VCaP (cell line): ENCODE data around the gene PHEX.

Source experiments
- H3K27ac ChIP-seq: fragments of 450-650 bp; 2 replicates; pipeline ENCODE4 v1.5.1; 2017
- TF ChIP-seq, protein P1 (sequence below): fragments of 450-650 bp; conservative IDR thresholded peaks from 2 replicates; pipeline ENCODE4 v1.5.1; 2017; ENCODE audit warnings: mild to moderate bottlenecking, moderate library complexity

PHEX gene

DNA sequence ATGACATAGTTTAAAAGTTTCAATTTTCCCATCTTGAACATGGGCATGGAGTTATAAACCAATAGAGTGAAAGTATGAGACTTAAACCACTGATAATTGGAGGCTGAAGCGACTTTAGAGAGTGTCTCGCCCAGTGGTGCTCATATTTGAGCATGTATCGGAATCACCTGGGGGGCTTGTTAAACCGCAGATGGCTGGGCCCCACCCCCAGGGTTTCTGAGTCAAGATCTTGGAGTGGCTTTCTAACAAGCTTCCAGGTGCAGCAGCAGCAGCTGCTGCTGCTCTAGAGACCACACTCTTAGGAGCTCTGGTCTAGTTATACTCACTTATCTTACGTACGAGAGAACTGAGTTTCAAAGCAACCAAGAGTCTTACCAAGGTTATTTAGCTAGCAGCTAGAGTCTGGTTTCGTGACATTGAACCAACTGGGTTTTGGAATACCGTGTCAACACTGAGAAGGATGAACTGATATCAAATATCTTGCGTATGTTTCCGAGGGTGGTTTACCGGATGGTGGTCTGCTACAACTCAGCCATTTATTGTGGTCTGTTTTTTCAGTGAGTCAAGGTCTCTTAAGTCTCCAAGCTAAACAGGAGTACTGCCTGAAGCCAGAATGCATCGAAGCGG, 5.9 kb downstream of the PHEX start:
- H3K27ac ChIP-seq = no peak overlapping the region
- TF ChIP-seq, protein P1, sequence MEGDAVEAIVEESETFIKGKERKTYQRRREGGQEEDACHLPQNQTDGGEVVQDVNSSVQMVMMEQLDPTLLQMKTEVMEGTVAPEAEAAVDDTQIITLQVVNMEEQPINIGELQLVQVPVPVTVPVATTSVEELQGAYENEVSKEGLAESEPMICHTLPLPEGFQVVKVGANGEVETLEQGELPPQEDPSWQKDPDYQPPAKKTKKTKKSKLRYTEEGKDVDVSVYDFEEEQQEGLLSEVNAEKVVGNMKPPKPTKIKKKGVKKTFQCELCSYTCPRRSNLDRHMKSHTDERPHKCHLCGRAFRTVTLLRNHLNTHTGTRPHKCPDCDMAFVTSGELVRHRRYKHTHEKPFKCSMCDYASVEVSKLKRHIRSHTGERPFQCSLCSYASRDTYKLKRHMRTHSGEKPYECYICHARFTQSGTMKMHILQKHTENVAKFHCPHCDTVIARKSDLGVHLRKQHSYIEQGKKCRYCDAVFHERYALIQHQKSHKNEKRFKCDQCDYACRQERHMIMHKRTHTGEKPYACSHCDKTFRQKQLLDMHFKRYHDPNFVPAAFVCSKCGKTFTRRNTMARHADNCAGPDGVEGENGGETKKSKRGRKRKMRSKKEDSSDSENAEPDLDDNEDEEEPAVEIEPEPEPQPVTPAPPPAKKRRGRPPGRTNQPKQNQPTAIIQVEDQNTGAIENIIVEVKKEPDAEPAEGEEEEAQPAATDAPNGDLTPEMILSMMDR = no peak

DNA sequence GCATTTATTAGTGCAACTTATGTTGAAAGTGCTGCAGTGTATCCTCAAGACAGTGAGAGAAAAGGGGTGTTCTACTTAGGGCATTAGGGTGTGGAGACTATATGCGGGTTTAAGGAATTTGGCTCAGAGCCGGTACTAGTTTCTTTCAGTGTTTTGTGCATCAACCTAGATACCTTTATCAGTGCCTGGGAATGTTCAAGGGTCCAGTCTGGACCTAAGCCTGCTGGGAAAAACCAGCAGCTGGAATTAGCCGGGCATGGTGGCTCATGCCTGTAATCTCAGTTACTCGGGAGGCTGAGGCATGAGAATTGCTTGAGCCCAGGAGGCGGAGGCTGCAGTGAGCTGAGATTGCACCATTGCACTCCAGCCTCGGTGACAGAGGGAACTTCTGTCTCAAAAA, 7.4 kb downstream of the PHEX start:
- H3K27ac ChIP-seq = no peak overlapping the region
- TF ChIP-seq, protein P1 = no peak

GRCh38 chrX:22040184-22040583, 8.1 kb downstream of the PHEX start:
- H3K27ac ChIP-seq = no peak overlapping the region
- TF ChIP-seq, protein P1 = no peak

GRCh38 chrX:22041907-22042530, 9.9 kb downstream of the PHEX start:
- TF ChIP-seq, protein P1 = no peak
- no peak overlapping the region for H3K27ac ChIP-seq

DNA sequence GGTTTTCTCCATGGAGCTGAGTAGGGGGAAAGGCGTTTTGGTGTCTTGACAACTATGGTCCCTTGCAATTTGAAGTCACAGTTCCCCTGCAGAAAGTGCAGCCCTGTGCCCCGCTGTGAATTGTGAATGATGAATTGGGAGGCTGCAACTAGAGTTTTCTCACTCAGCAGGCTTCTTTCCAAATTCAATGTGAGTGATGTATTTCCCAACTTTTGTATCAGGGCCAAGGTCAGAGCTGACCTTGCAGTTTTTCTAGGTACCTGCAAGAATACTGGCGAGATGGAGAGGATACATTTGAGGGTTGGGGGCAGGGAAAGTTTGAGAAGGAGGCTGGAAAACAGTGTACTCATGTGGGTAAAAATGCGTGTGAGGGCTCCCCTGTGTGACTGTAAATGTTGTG, 11.7 kb downstream of the PHEX start:
- H3K27ac ChIP-seq = no peak overlapping the region
- TF ChIP-seq, protein P1 = no peak

DNA sequence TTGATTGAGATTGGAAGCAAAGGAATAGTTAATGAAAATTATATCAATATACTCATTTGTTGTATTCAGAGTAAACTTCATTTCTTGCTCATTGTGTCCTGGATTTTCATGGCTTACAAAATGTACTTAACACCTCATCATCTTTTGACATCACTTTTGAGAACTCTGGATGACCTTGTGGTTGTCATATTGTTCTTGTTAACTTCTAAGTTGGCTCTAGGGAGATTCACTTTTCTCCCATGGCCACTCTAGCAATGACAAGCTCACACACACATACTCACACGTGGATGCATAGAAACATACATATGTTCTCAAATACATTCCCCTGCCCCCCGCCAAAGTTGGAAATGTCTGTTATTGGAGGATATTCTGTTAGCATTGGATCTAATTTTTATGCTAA, 15.3 kb downstream of the PHEX start:
- no peak overlapping the region for H3K27ac ChIP-seq
- TF ChIP-seq, protein P1 = no peak

- H3K27ac ChIP-seq = no peak overlapping the region
- TF ChIP-seq, protein P1 = no peak
Measured at GRCh38 chrX:22053481-22053880, 21.4 kb downstream of the PHEX start.
